T47D (cell line): ENCODE data around the gene HCFC1.
A peak's percentile ranks its signal among the peaks of the same experiment; 100 is the strongest.

Experiments
- DNase-seq, 2 experiments: peaks; one replicate each; pipeline versions ENCODE4 v3.0.0 to v3.0.0-alpha.2; 2011 to 2012; ENCODE audit warnings: low read depth in 1 of 2, low spot score in 1 of 2
- JUND ChIP-seq: IDR thresholded peaks from 2 replicates; pipeline ENCODE4 v1.6.1; 2012; ENCODE audit warnings: low read depth
- in situ Hi-C: cut with HindIII; loops from 2 replicates; pipeline ENCODE4 v1.10.0; 2016; ENCODE audit warnings: low sequenced_read_pairs, low pct_unique_long_range_greater_than_20kb

The HCFC1 gene

GRCh38 chrX:153901753-153902140 is 69.9 kb downstream of the HCFC1 start:
- TF ChIP-seq JUND: no peak
- no peak for DNase-seq
- in situ Hi-C loops: no loop called here

DNA sequence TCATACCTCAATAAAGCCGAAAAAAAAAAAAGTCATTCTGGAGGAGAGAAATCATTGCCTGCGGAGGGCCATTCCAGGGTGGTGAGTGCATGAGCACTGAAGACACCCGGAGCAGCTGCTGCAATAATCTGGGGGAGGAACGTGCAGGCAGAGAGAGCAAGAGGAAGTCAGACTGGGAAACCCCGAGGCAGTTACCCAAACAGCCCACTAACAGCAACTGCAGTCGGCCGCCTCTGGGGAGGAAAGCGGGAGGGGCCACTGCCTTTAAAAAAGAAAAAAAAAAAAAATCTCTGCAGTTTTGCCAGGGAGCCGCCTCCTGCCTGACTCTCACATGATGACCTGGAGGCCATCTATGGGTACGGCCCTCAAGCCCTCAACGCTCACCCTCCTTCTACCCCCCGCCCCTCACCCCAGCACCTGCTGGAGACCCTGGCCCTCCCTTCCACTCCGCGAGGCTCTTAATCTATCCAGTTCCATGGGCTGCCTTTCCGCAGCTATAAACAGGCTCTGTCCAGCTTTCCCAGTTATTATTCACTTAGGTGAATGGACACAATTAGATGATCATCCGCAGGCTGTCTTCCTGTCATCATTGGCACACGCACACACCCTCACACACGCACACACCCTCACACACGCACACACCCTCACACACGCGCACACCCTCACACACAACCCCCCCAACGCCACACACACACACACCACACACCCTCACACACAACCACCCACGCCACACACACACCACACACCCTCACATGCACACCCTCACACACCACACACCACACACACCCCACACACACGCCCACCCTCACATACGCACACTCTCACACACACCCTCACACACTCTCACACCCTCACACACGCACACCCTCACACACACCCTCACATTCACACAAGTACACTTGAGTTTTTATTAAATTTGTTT is 70.5 kb downstream of the HCFC1 start:
- no peak for TF ChIP-seq JUND
- DNase-seq: peak; percentile 45 to 46
- in situ Hi-C loops: no loop called here

GRCh38 chrX:153897899-153898298 is 73.7 kb downstream of the HCFC1 start:
- DNase-seq: no peak
- in situ Hi-C loops: no loop called here
- TF ChIP-seq JUND: no peak
